Activated B cell treated with CpG ODN at 0.5 μM for 24 hours (primary cell): ENCODE data around the gene RABEPK. TPM values are rescaled to one million over a fixed set of nuclear protein-coding genes. Genes with fewer than 3 reads are reported as not detected.
"Not testable (repeated sequence)": the region's sequence is repeated elsewhere in the genome, so short reads cannot be mapped to it uniquely, and the experiment has no call there.

Source experiments
- ATAC-seq: fragments of 200-7000 bp; cut with Tn5 transposase; one replicate; pipeline ENCODE4 v1.10.0; 2021; ENCODE audit warnings: low read depth, mild to moderate bottlenecking, moderate library complexity
- CTCF ChIA-PET: fragments of 350-600 bp; sonication (Branson Sonifier 250); formaldehyde crosslinking; loops from one replicate; lab custom pipeline; 2021; ENCODE audit warnings: antibody characterized with exemption; lab: Charles Lee
- POLR2A ChIA-PET: fragments of 350-600 bp; sonication (Branson Sonifier 250); formaldehyde crosslinking; loops from one replicate; lab custom pipeline; 2021; ENCODE audit warnings: antibody characterized with exemption; lab: Charles Lee
- DNase-seq: peaks from one replicate; pipeline ENCODE4 v3.0.0; 2022
- H3K27ac Mint-ChIP-seq: one replicate; pipeline ENCODE4 v1.8.0; 2020; ENCODE audit warnings: mixed read lengths
- H3K27me3 Mint-ChIP-seq: one replicate; pipeline ENCODE4 v1.8.0; 2021; ENCODE audit warnings: mixed read lengths
- H3K36me3 Mint-ChIP-seq: one replicate; pipeline ENCODE4 v1.8.0; 2021; ENCODE audit warnings: low read depth, mixed read lengths
- H3K4me1 Mint-ChIP-seq: one replicate; pipeline ENCODE4 v1.8.0; 2021; ENCODE audit warnings: mixed read lengths
- H3K4me3 Mint-ChIP-seq: one replicate; pipeline ENCODE4 v1.8.0; 2020; ENCODE audit warnings: mild to moderate bottlenecking, mixed read lengths
- H3K9me3 Mint-ChIP-seq: one replicate; pipeline ENCODE4 v1.8.0; 2020; ENCODE audit warnings: mixed read lengths
- CTCF ChIP-seq: fragments of 200-600 bp; IDR thresholded peaks from one replicate; pipeline ENCODE4 v1.8.0; 2022; ENCODE audit warnings: antibody characterized with exemption, mild to moderate bottlenecking
- intact Hi-C: fragments of 100-400 bp; cut with micrococcal nuclease; formaldehyde crosslinking; loops from one replicate; pipeline ENCODE4 v1.15.1; 2024
- total RNA-seq: library from RNA; stranded (reverse); gene quantifications from 2 replicates; pipeline ENCODE4 v1.2.3, GENCODE V29; 2022

Gene RABEPK
- total RNA-seq, 1 donor from 2014 or later, result 19.1 TPM

- ChIA-PET POLR2A (interaction anchor here (0.5 kb wide), 1 partner anchor 17 kb away, joined by 5 read pairs; the partner anchor contains the start of gene SCAI), CTCF (no interaction called here)
- ATAC-seq, result no peak
- intact Hi-C loops, result no loop called here
- Mint-ChIP-seq H3K36me3 (peaks cover 35% of the 10 kb centered on the region), H3K9me3 (no peaks in the 10 kb centered on the region), H3K27me3 (no peaks in the 10 kb centered on the region), H3K4me1 (no peaks in the 10 kb centered on the region), H3K27ac (no peak overlapping the region), H3K4me3 (no peak overlapping the region)
- DNase-seq, result no peak
- no peak for TF ChIP-seq CTCF
Observed at GRCh38 chr9:125160750-125161149, 39.6 kb upstream of the RABEPK start.

- no peaks in the 10 kb centered on the region for H3K9me3 Mint-ChIP-seq
- no peak overlapping the region for H3K4me3 Mint-ChIP-seq
- intact Hi-C loops, result no loop called here
- H3K27me3 Mint-ChIP-seq, result no peaks in the 10 kb centered on the region
- no peak for TF ChIP-seq CTCF
- ATAC-seq (no peak), DNase-seq (no peak)
- CTCF ChIA-PET, result no interaction called here
- no peak overlapping the region for H3K27ac Mint-ChIP-seq
- H3K36me3 Mint-ChIP-seq, result peaks cover 39% of the 10 kb centered on the region
- no peaks in the 10 kb centered on the region for H3K4me1 Mint-ChIP-seq
- POLR2A ChIA-PET, result interaction anchor here (0.5 to 0.7 kb wide), 2 partner anchors 18 to 1943 kb away, joined by 4 to 5 read pairs; partner anchors contain the start of gene SCAI
Observed at GRCh38 chr9:125161284-125161918, 38.9 kb upstream of the RABEPK start.

GRCh38 chr9:125162891-125163290, 37.5 kb upstream of the RABEPK start:
- CTCF ChIA-PET, DNase-seq, H3K27me3 Mint-ChIP-seq, POLR2A ChIA-PET, intact Hi-C loops, H3K27ac Mint-ChIP-seq, H3K4me1 Mint-ChIP-seq, H3K9me3 Mint-ChIP-seq, H3K4me3 Mint-ChIP-seq, ATAC-seq: not testable (repeated sequence)
- H3K36me3 Mint-ChIP-seq, result peaks cover 30% of the 10 kb centered on the region

GRCh38 chr9:125166762-125167161, 33.6 kb upstream of the RABEPK start:
- Mint-ChIP-seq H3K27ac (no peak overlapping the region), H3K9me3 (no peaks in the 10 kb centered on the region), H3K4me3 (no peak overlapping the region), H3K4me1 (no peaks in the 10 kb centered on the region), H3K36me3 (peaks cover 42% of the 10 kb centered on the region), H3K27me3 (no peaks in the 10 kb centered on the region)
- ChIA-PET POLR2A (no interaction called here), CTCF (no interaction called here)
- intact Hi-C loops, result no loop called here
- no peak for TF ChIP-seq CTCF
- DNase-seq, result no peak
- no peak for ATAC-seq

- POLR2A ChIA-PET, result no interaction called here
- Mint-ChIP-seq H3K4me1 (peaks cover 13% of the 10 kb centered on the region), H3K4me3 (no peak overlapping the region), H3K27ac (no peak overlapping the region), H3K27me3 (no peaks in the 10 kb centered on the region), H3K9me3 (no peaks in the 10 kb centered on the region), H3K36me3 (peaks cover 42% of the 10 kb centered on the region)
- TF ChIP-seq CTCF, result no peak
- no peak for DNase-seq
- no peak for ATAC-seq
- CTCF ChIA-PET, result no interaction called here
- intact Hi-C loops, result no loop called here
Observed at GRCh38 chr9:125169895-125170294, 30.4 kb upstream of the RABEPK start.
